ENCODE data around the gene CSNK1G1.
"Not testable (repeated sequence)": the region's sequence is repeated elsewhere in the genome, so short reads cannot be mapped to it uniquely, and the experiment has no call there.

CSNK1G1 gene

DNA sequence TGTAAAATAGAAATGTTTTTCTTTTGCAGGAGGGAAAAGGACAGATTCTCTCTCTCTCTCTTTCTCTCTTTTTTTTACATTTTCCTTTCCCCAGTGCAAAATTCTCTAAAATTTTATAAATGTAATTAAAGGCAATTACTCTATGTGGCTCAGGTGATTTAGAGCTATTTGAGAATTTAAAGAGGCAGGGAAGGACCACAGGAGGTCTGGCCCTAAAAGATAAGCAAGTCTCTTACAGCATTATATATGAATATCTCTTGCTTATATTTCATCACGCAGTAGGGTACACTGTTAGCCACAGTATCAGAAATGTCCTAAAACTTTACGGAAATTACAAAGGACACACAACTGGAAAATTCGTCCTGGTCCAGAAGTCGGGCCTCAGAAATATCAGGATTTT lies 122.7 kb downstream of the CSNK1G1 start:
- no peak for DNase-seq

- no peak for DNase-seq
Observed at GRCh38 chr15:64232400-64232799, 123.6 kb downstream of the CSNK1G1 start.

- DNase-seq, result no peak
Observed at GRCh38 chr15:64229129-64229724, 126.7 kb downstream of the CSNK1G1 start.

DNA sequence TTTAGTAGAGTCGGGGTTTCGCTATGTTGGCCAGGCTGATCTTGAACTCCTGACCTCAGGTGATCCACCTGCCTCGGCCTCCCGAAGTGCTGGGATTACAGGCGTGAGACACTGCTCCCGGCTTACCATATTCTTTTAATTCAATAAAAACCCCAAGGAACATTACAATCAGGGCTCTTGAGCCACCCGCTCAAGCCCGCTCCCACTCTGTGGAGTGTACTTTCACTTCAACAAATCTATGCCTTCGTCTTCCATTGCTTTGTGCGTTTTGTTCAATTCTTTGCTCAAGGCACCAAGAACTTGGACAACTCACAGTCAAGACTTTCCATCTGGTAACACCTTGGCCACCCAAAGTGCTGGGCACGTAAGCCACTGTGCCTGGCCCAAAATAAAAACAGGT lies 130.2 kb downstream of the CSNK1G1 start:
- no peak for DNase-seq

DNA sequence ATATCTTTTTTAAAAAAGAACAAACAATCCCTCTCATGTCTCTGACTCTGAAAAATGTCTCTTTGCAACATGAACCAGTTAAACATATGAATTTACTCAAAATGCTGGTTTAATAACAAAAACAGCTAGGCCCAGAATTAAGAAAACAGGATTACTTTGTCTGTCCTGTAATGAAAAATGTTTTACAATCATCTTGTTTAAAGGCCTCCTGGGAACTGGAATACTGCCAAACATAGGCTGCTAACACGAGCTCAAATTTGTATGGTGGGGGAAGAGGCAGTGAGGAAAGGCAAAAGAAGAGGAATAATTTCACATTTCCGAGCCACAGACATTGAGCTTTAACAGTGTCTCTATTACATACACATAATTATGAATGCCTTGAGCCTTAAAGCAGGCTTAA lies 131.5 kb downstream of the CSNK1G1 start:
- no peak for DNase-seq

DNA sequence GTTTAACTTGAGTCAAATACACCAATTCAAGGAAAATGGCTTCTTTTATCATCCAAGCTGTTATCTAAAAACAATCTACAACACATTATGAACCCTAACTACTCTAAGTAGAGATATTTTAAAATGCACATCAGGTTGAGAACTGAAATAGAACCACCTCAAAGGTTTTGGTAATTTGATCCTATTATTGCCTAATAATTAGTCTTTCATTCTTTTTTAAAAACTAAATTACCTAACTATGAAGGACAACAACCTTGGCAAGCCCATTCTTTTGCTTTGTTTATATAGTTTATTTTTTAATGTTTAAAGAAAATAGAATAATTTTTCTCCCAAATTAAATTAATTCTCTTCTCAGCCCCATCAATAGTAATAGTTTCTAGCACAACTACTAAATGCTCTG lies 132.1 kb downstream of the CSNK1G1 start:
- DNase-seq, result no peak

DNA sequence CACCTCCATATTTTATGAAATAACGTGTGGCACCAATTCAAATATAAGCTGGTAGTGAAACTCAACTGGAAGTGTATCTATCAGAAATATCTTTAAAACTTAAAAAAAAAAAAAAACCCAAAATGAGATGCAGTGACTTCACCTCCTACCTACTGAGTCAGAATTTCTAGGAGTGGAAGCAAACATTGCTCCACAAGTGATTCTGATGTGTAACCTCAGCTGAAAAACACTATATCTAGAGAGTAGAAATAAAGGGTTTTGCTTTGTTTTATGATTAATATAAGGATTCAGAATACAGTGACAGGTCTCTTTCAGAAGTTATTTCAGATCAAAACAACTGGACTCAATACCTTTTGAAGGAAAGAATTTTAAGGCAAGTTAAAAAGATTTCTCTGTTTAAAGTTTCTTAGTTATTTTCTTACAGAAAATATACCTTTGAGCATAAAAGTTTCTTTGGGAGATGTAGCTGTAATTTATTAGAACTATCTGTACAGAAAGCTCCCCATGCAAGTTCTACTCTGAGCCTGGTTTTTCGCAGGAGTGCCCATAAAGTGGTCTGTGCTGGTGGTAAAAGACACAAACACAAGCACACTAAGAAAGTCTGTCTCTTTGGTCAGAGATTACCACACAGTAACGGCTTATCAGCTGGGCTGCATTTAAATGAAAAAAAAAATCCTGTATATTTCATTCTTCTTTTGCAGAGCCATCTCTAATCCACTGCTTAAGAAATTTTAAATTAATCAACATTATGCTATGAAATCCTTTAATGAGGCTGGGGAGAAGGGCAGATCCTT lies 133.2 kb downstream of the CSNK1G1 start:
- peak; percentile 16 for DNase-seq

DNA sequence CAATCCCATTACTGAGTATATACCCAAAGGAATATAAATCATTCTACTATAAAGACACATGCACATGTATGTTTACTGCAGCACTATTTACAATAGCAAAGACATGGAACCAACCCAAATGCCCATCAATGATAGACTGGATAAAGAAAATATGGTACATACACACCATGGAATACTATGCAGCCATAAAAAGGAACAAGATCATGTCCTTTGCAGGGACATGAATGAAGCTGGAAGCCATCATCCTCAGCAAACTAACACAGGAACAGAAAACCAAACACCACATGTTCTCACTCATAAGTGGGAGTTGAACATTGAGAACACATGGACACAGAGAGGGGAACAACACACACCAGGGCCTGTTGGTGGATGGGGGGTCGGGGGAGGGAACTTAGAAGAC lies 134.1 kb downstream of the CSNK1G1 start:
- not testable (repeated sequence) for DNase-seq

DNA sequence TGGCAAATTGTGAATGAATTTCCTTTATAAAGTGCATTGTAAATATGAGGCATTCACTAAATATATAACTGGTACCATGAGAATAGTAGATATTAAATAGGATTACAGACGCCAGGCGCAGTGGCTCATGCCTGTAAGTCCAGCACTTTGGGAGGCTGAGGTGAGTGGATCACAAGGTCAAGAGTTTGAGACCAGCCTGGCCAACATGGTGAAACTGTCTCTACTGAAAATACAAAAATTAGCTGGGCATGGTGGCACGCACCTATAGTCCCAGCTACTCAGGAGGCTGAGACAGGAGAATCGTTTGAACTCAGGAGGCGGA lies 138.6 kb downstream of the CSNK1G1 start:
- DNase-seq, result not testable (repeated sequence)

GRCh38 chr15:64216730-64217428 lies 139.1 kb downstream of the CSNK1G1 start:
- DNase-seq, result no peak

- no peak for DNase-seq
Observed at GRCh38 chr15:64216196-64216595, 139.8 kb downstream of the CSNK1G1 start.

GRCh38 chr15:64213646-64214045 lies 142.3 kb downstream of the CSNK1G1 start:
- no peak for DNase-seq

- DNase-seq, result no peak
Observed at GRCh38 chr15:64211696-64212095, 144.3 kb downstream of the CSNK1G1 start.

- no peak for DNase-seq
Observed at GRCh38 chr15:64210371-64210770, 145.6 kb downstream of the CSNK1G1 start.

- peak; percentile 36 for DNase-seq
Observed at GRCh38 chr15:64209680-64210334, 146.2 kb downstream of the CSNK1G1 start.

- no peak for DNase-seq
Observed at GRCh38 chr15:64205202-64205601, 150.8 kb downstream of the CSNK1G1 start.

- DNase-seq, result no peak
Observed at GRCh38 chr15:64197425-64197824, 158.5 kb downstream of the CSNK1G1 start.

DNA sequence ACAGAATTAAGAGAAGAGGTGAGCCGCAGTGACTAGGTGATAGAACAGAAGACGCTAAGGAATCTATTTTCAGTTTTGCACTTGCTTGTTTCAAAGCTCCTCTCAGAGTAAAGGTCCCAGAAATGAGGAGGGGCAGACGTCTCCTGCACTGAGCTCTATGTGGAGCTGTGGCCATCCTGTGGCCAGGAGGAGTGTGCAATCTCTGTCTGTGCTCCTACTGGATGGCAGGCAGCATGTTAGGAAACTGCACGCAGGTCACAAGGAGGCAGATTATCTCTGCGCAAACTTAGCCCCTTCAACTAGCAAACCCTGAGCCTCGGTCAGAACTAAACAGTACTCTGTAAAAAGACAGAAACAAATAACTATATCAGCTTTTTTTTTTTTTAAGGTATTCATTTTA lies 162.0 kb downstream of the CSNK1G1 start:
- no peak for DNase-seq

GRCh38 chr15:64191971-64192830 lies 163.8 kb downstream of the CSNK1G1 start:
- no peak for DNase-seq

DNA sequence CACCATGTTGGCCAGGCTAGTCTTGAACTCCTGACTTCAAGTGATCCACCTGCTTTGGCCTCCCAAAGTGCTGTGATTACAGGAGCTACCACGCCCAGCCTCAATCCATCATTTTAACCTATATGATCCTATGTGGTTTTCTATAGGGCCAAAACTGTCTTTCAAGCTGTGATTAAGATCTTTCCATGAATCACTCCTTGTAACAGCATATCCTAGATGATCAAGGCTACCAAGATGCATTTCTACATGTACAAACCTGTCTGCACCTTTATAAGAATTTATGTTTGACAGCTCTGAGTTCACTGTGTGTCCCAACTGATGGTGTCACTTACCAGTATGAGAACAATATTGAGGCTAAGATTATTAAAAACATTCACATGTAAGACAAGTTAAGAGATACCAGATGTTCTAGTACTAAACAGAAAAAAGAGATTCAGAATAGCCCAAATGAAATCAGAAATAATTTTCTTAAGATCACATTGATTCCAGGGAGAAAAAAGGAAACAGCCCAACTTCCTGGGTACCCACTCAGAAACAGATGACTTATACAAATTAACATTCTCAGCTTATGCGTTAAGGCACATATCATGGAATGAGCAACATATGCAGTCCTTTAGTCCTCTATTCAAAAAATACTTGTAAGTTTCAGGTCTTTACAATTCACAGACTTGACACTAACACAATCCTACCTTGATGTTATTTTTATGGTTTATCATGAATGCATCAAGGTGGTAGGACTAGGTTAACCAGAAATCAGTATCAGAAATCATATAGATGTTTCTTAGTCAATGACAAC lies 168.4 kb downstream of the CSNK1G1 start:
- no peak for DNase-seq

- DNase-seq, result no peak
Observed at GRCh38 chr15:64185146-64185911, 170.6 kb downstream of the CSNK1G1 start.

Data from inflammatory macrophage treated with lipopolysaccharide for 4 hours (primary cell).